ENCODE results near the gene GDI2. TPM values are rescaled to one million over a fixed set of nuclear protein-coding genes. Genes with fewer than 3 reads are reported as not detected.

The GDI2 gene
- total RNA-seq, 1 donor from 2014 or later = 346 TPM

- Mint-ChIP-seq H3K4me3 (no peak overlapping the region), H3K27me3 (ENCODE audit: low read depth) (no peaks in the 10 kb centered on the region), H3K9me3 (no peaks in the 10 kb centered on the region), H3K36me3 (ENCODE audit: low read depth) (peaks cover 33% of the 10 kb centered on the region), H3K4me1 (no peaks in the 10 kb centered on the region), H3K27ac (ENCODE audit: unreplicated experiment) (no peak overlapping the region)
- no peak for DNase-seq (ENCODE audit: low read depth, low spot score)
- TF ChIP-seq, protein P1, sequence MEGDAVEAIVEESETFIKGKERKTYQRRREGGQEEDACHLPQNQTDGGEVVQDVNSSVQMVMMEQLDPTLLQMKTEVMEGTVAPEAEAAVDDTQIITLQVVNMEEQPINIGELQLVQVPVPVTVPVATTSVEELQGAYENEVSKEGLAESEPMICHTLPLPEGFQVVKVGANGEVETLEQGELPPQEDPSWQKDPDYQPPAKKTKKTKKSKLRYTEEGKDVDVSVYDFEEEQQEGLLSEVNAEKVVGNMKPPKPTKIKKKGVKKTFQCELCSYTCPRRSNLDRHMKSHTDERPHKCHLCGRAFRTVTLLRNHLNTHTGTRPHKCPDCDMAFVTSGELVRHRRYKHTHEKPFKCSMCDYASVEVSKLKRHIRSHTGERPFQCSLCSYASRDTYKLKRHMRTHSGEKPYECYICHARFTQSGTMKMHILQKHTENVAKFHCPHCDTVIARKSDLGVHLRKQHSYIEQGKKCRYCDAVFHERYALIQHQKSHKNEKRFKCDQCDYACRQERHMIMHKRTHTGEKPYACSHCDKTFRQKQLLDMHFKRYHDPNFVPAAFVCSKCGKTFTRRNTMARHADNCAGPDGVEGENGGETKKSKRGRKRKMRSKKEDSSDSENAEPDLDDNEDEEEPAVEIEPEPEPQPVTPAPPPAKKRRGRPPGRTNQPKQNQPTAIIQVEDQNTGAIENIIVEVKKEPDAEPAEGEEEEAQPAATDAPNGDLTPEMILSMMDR (conservative IDR thresholded peaks at IDR 0.05) = no peak
Measured at GRCh38 chr10:5765617-5766016, 47.6 kb downstream of the GDI2 start.

- H3K4me3 Mint-ChIP-seq = no peak overlapping the region
- H3K9me3 Mint-ChIP-seq = no peaks in the 10 kb centered on the region
- no peak overlapping the region for H3K27ac Mint-ChIP-seq (ENCODE audit: unreplicated experiment)
- no peak for DNase-seq (ENCODE audit: low read depth, low spot score)
- no peaks in the 10 kb centered on the region for H3K4me1 Mint-ChIP-seq
- H3K27me3 Mint-ChIP-seq (ENCODE audit: low read depth) = no peaks in the 10 kb centered on the region
- TF ChIP-seq, protein P1 (conservative IDR thresholded peaks at IDR 0.05) = no peak
- H3K36me3 Mint-ChIP-seq (ENCODE audit: low read depth) = peaks cover 42% of the 10 kb centered on the region
Measured at GRCh38 chr10:5764422-5765297, 48.6 kb downstream of the GDI2 start.

GRCh38 chr10:5762531-5762930 is 50.7 kb downstream of the GDI2 start:
- H3K4me1 Mint-ChIP-seq = no peaks in the 10 kb centered on the region
- DNase-seq (ENCODE audit: low read depth, low spot score) = no peak
- TF ChIP-seq, protein P1 (conservative IDR thresholded peaks at IDR 0.05) = no peak
- no peaks in the 10 kb centered on the region for H3K27me3 Mint-ChIP-seq (ENCODE audit: low read depth)
- no peak overlapping the region for H3K4me3 Mint-ChIP-seq
- H3K36me3 Mint-ChIP-seq (ENCODE audit: low read depth) = peaks cover 41% of the 10 kb centered on the region
- no peak overlapping the region for H3K27ac Mint-ChIP-seq (ENCODE audit: unreplicated experiment)
- no peaks in the 10 kb centered on the region for H3K9me3 Mint-ChIP-seq

DNA sequence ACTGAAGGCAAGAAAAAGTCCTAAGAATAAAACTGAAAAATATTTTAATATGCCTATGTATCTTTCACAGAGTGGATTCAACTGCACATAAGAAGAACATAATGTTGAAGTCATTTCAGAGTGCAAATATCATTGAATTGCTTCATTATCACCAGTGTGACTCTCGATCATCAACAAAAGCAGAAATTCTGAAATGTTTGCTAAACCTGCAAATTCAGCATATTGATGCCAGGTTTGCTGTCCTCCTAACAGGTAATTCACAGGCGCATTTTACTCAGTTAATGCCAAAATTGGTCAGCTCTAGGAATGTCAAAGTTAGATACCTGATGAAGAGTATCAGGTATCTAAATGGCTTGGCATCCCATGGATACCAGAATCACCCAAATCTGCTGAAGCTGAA is 52.0 kb downstream of the GDI2 start:
- Mint-ChIP-seq H3K27me3 (ENCODE audit: low read depth) (no peaks in the 10 kb centered on the region), H3K9me3 (no peaks in the 10 kb centered on the region), H3K4me3 (no peak overlapping the region), H3K4me1 (no peaks in the 10 kb centered on the region), H3K36me3 (ENCODE audit: low read depth) (peaks cover 39% of the 10 kb centered on the region), H3K27ac (ENCODE audit: unreplicated experiment) (no peak overlapping the region)
- TF ChIP-seq, protein P1 (conservative IDR thresholded peaks at IDR 0.05) = no peak
- DNase-seq (ENCODE audit: low read depth, low spot score) = no peak

DNA sequence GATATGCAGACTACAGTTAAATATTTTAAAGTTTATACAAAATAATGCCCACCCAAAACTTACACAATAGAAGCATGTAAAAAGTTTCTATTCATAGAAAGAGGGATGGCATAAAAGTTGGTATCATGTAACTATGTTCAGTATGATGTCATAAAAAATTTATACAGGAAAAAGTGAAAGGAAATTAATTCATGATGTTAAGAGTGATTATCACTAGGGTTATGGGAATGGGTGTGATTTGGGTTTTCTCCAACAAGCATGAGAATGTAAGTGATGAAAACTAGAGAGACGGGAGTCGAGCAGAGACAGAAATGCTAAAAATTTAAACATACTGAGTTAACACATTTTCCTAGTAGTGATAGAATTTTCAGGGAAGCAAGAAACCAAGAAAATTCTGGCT is 52.7 kb downstream of the GDI2 start:
- TF ChIP-seq, protein P1 (conservative IDR thresholded peaks at IDR 0.05) = no peak
- H3K36me3 Mint-ChIP-seq (ENCODE audit: low read depth) = peaks cover 34% of the 10 kb centered on the region

More for the DNA sequence above, 52.7 kb downstream of the GDI2 start:
- Mint-ChIP-seq H3K9me3 (no peaks in the 10 kb centered on the region), H3K4me1 (no peaks in the 10 kb centered on the region), H3K4me3 (no peak overlapping the region), H3K27ac (ENCODE audit: unreplicated experiment) (no peak overlapping the region), H3K27me3 (ENCODE audit: low read depth) (no peaks in the 10 kb centered on the region)
- no peak for DNase-seq (ENCODE audit: low read depth, low spot score)

Data from neural crest cell (in vitro differentiated cells).